ENCODE data around the gene MAST4. TPM values are rescaled to one million over a fixed set of nuclear protein-coding genes. Genes with fewer than 3 reads are reported as not detected.
A peak's percentile ranks its signal among the peaks of the same experiment; 100 is the strongest.

MAST4 gene
- total and polyA plus RNA-seq, 2 of the 13 experiments (the other 11 are each of a cell fraction or from before 2014, with no cell fraction given), result 3.4 to 3.7 TPM

DNA sequence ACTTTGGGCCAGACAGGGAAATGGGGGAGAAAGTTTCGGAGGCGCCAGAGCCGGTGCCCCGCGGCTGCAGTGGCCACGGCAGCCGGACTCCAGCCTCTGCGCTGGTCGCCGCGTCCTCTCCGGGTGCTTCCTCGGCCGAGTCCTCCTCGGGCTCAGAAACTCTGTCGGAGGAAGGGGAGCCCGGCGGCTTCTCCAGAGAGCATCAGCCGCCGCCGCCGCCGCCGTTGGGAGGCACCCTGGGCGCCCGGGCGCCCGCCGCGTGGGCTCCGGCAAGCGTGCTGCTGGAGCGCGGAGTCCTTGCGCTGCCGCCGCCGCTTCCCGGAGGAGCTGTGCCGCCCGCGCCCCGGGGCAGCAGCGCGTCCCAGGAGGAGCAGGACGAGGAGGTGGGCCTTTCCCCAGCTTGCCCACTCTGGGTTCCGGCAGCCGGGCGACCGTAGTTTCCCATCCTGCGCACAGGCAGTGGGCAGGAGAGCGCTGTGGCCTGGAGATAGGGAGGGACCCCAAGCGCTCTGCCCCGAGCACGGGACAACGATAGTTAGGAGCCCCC, 516 bp downstream of the MAST4 start (continued):
- TF ChIP-seq ZNF564 (CRISPR knock-in tag; IDR thresholded peaks at IDR 0.05) (no peak), BRD4 (CRISPR knock-in tag; IDR thresholded peaks at IDR 0.05) (no peak)
- TF ChIP-seq, protein P1, sequence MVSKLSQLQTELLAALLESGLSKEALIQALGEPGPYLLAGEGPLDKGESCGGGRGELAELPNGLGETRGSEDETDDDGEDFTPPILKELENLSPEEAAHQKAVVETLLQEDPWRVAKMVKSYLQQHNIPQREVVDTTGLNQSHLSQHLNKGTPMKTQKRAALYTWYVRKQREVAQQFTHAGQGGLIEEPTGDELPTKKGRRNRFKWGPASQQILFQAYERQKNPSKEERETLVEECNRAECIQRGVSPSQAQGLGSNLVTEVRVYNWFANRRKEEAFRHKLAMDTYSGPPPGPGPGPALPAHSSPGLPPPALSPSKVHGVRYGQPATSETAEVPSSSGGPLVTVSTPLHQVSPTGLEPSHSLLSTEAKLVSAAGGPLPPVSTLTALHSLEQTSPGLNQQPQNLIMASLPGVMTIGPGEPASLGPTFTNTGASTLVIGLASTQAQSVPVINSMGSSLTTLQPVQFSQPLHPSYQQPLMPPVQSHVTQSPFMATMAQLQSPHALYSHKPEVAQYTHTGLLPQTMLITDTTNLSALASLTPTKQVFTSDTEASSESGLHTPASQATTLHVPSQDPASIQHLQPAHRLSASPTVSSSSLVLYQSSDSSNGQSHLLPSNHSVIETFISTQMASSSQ (IDR thresholded peaks at IDR 0.05; ENCODE audit: low read depth), result no peak
- TF ChIP-seq, protein P1 (CRISPR knock-in tag; IDR thresholded peaks at IDR 0.05; ENCODE audit: borderline replicate concordance), result no peak

DNA sequence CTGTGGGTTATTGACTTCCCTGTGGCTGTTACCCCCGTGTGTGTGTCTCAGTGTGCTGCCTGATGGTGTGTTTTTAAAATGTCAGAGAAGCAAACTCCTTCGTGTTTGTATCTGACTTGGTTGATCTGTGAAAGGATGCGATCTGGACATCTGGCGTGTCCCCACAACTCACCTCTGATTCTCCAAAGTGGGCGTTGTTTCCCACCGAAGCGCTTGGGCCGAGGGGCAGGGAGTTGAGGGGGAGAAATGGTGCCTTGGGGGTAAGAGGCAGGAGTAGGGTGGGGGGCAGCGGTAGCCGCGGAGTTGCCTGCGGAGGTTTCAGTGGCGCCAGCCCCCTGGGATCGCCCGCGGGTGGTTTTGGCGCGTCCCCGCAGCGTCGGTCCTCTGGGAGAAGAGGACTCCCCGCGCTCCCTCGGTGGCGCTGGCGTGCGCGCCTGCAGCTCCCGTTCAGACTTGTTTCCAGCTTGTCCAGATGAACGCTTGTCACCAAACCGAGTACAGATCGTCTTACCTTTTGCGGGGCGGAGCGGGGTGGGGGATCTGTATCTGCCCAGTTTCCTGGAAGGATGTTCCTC, 1.1 kb downstream of the MAST4 start:
- FAIRE-seq (no peak), ATAC-seq (no peak), DNase-seq (ENCODE audit: low spot score) (no peak)
- Histone ChIP-seq H3K36me3 (replicated peaks in 1 of 2; ENCODE audit: control insufficient read depth in 1 of 2, insufficient read depth in 2 of 2, low read length in 2 of 2) (no peaks in the 10 kb centered on the region), H3K27me3 (ENCODE audit: control insufficient read depth in 1 of 2, insufficient read depth in 2 of 2, low read length in 2 of 2) (peaks cover 2 to 33% of the 10 kb centered on the region in 2 experiments; a peak in 4 of 5 replicates), H3K9me3 (ENCODE audit: low read length) (no peaks in the 10 kb centered on the region), H3K4me1 (ENCODE audit: insufficient read depth, low read length) (peaks cover 8% of the 10 kb centered on the region; the same call in 1 of the 2 replicates), H3K4me2 (ENCODE audit: low read depth, low read length) (peak overlapping the region; percentile 79), H4K20me1 (ENCODE audit: insufficient read depth, low read length) (no peaks in the 10 kb centered on the region), H3K4me3 (replicated peaks in 1 of 3; ENCODE audit: insufficient read depth in 1 of 3, low read depth in 2 of 3, low read length in 3 of 3) (peak overlapping the region in 2 of 3 experiments; percentile 69 to 75; a peak in 3 of 6 replicates), H2AFZ (ENCODE audit: low read length) (no peak overlapping the region), H3K79me2 (ENCODE audit: insufficient read depth, low read length) (no peaks in the 10 kb centered on the region), H3K9ac (ENCODE audit: insufficient read depth, low read depth, low read length) (no peak overlapping the region), H3K27ac (ENCODE audit: extremely low read length, insufficient read depth, low read length) (no peak overlapping the region)
- BruUV-seq (replicated peaks), result no TSS peak
- ChIA-PET CTCF (ENCODE audit: low intra/inter-chr PET ratio, low total read pairs) (no interaction called here), POLR2A (no interaction called here)
- intact Hi-C loops (cut with micrococcal nuclease; ENCODE audit: unreplicated experiment) (loop anchor here (10.0 kb wide), 1 partner anchor 292 kb away; no protein-coding TSS in a partner anchor), in situ Hi-C loops (cut with HindIII; ENCODE audit: extremely low pct_ligation_motif_present, low pct_unique_long_range_greater_than_20kb) (no loop called here)
- no peak for TF ChIP-seq MXI1 (IDR thresholded peaks at IDR 0.05; ENCODE audit: borderline replicate concordance, low read depth, low read length)
- TF ChIP-seq, protein P2, sequence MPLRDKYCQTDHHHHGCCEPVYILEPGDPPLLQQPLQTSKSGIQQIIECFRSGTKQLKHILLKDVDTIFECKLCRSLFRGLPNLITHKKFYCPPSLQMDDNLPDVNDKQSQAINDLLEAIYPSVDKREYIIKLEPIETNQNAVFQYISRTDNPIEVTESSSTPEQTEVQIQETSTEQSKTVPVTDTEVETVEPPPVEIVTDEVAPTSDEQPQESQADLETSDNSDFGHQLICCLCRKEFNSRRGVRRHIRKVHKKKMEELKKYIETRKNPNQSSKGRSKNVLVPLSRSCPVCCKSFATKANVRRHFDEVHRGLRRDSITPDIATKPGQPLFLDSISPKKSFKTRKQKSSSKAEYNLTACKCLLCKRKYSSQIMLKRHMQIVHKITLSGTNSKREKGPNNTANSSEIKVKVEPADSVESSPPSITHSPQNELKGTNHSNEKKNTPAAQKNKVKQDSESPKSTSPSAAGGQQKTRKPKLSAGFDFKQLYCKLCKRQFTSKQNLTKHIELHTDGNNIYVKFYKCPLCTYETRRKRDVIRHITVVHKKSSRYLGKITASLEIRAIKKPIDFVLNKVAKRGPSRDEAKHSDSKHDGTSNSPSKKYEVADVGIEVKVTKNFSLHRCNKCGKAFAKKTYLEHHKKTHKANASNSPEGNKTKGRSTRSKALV (CRISPR knock-in tag; IDR thresholded peaks at IDR 0.05), result peak; percentile 73; the same call in 1 of the 2 replicates
- TF ChIP-seq ZNF230 (CRISPR knock-in tag; IDR thresholded peaks at IDR 0.05), result no peak
- 40% methylated on average over 8 of the region's 35 CpGs for WGBS (ENCODE audit: low lambda C conversion rate)

Measured in HepG2 (cell line).